DOHH2 (cell line): ENCODE data around the gene MRPL43.

Source experiments
- H3F3A ChIP-seq: fragments of 200-600 bp; sonication (generic), shearing (Covaris generic); 2 replicates; pipeline ENCODE4 v1.6.0; 2016; ENCODE audit warnings: antibody characterized with exemption, mild to moderate bottlenecking; ENCODE audit not compliant: control insufficient read depth, insufficient read depth
- H3K27ac ChIP-seq: fragments of 200-600 bp; sonication (generic); 2 replicates; pipeline ENCODE4 v1.5.1; 2014; ENCODE audit warnings: low read depth, mild to moderate bottlenecking, low read length, moderate library complexity
- H3K27me3 ChIP-seq: fragments of 200-600 bp; sonication (generic); 2 replicates; pipeline ENCODE4 v1.6.1; 2014; ENCODE audit warnings: mild to moderate bottlenecking, low read length, mixed read lengths; ENCODE audit not compliant: control insufficient read depth
- H3K36me3 ChIP-seq: fragments of 200-600 bp; sonication (generic); 2 replicates; pipeline ENCODE4 v1.6.1; 2014; ENCODE audit warnings: mild to moderate bottlenecking, low read length, moderate library complexity, mixed read lengths; ENCODE audit not compliant: control insufficient read depth
- H3K4me1 ChIP-seq: fragments of 200-600 bp; sonication (generic); 2 replicates; pipeline ENCODE4 v1.6.1; 2014; ENCODE audit warnings: mild to moderate bottlenecking, low read length, mixed read lengths; ENCODE audit not compliant: control insufficient read depth
- H3K4me2 ChIP-seq: fragments of 200-600 bp; sonication (generic); 2 replicates; pipeline ENCODE4 v1.6.0; 2014; ENCODE audit warnings: mild to moderate bottlenecking, low read length, moderate library complexity
- H3K4me3 ChIP-seq: fragments of 200-600 bp; sonication (generic); 2 replicates; pipeline ENCODE4 v1.5.1; 2014; ENCODE audit warnings: mild to moderate bottlenecking, low read length, mixed read lengths
- H3K79me2 ChIP-seq: fragments of 200-600 bp; sonication (generic); 2 replicates; pipeline ENCODE4 v1.6.1; 2014; ENCODE audit warnings: mild to moderate bottlenecking, low read length, mixed read lengths; ENCODE audit not compliant: control insufficient read depth
- H3K9me2 ChIP-seq: fragments of 200-600 bp; sonication (generic); replicated peaks from 2 replicates; pipeline ENCODE4 v1.6.1; 2014; ENCODE audit warnings: mild to moderate bottlenecking, low read length, mixed read lengths; ENCODE audit not compliant: control insufficient read depth
- H3K9me3 ChIP-seq: fragments of 200-600 bp; sonication (generic); 2 replicates; pipeline ENCODE4 v1.6.1; 2014; ENCODE audit warnings: antibody characterized with exemption, low read length, mixed read lengths; ENCODE audit not compliant: control insufficient read depth, insufficient read depth
- H4K20me1 ChIP-seq: fragments of 200-600 bp; sonication (generic); 2 replicates; pipeline ENCODE4 v1.6.0; 2014; ENCODE audit warnings: low read depth, mild to moderate bottlenecking, antibody characterized with exemption, low read length, moderate library complexity; ENCODE audit not compliant: control insufficient read depth, insufficient read depth
- EZH2phosphoT487 ChIP-seq: fragments of 200-600 bp; sonication (generic); IDR thresholded peaks from 2 replicates; pipeline ENCODE4 v1.6.1; 2017; ENCODE audit warnings: borderline replicate concordance, mild to moderate bottlenecking, antibody characterized with exemption, low read length, moderate library complexity, mixed read lengths
- TF ChIP-seq, protein P1 (sequence below): fragments of 200-600 bp; sonication (generic); IDR thresholded peaks from one replicate; pipeline ENCODE4 v1.5.1; 2014; ENCODE audit warnings: antibody characterized with exemption, mild to moderate bottlenecking, low read depth, low read length; ENCODE audit not compliant: poor library complexity, severe bottlenecking

Gene MRPL43

GRCh38 chr10:101003639-101004206, 16.4 kb upstream of the MRPL43 start:
- H3K9me2 ChIP-seq: no peaks in the 10 kb centered on the region
- no peak overlapping the region for H3K4me2 ChIP-seq
- H3K79me2 ChIP-seq: peaks cover 8% of the 10 kb centered on the region
- H3K27me3 ChIP-seq: no peaks in the 10 kb centered on the region
- H3K27ac ChIP-seq: no peak overlapping the region
- no peak overlapping the region for H3K4me3 ChIP-seq
- peaks cover 6% of the 10 kb centered on the region for H3K4me1 ChIP-seq
- TF ChIP-seq, protein P1, sequence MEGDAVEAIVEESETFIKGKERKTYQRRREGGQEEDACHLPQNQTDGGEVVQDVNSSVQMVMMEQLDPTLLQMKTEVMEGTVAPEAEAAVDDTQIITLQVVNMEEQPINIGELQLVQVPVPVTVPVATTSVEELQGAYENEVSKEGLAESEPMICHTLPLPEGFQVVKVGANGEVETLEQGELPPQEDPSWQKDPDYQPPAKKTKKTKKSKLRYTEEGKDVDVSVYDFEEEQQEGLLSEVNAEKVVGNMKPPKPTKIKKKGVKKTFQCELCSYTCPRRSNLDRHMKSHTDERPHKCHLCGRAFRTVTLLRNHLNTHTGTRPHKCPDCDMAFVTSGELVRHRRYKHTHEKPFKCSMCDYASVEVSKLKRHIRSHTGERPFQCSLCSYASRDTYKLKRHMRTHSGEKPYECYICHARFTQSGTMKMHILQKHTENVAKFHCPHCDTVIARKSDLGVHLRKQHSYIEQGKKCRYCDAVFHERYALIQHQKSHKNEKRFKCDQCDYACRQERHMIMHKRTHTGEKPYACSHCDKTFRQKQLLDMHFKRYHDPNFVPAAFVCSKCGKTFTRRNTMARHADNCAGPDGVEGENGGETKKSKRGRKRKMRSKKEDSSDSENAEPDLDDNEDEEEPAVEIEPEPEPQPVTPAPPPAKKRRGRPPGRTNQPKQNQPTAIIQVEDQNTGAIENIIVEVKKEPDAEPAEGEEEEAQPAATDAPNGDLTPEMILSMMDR: no peak
- TF ChIP-seq EZH2phosphoT487: no peak
- no peaks in the 10 kb centered on the region for H3K9me3 ChIP-seq
- H3K36me3 ChIP-seq: no peaks in the 10 kb centered on the region; the same call in 1 of the 2 replicates
- H3F3A ChIP-seq: peaks cover 3% of the 10 kb centered on the region
- H4K20me1 ChIP-seq: no peaks in the 10 kb centered on the region

GRCh38 chr10:101002456-101002855, 15.2 kb upstream of the MRPL43 start:
- TF ChIP-seq, protein P1: no peak
- no peaks in the 10 kb centered on the region for H3K9me2 ChIP-seq
- no peaks in the 10 kb centered on the region; the same call in 1 of the 2 replicates for H3K36me3 ChIP-seq
- H3K4me2 ChIP-seq: no peak overlapping the region
- H3K79me2 ChIP-seq: peaks cover 17% of the 10 kb centered on the region
- peaks cover 16% of the 10 kb centered on the region for H3K4me1 ChIP-seq
- no peaks in the 10 kb centered on the region for H3K27me3 ChIP-seq
- H3F3A ChIP-seq: peaks cover 6% of the 10 kb centered on the region
- no peaks in the 10 kb centered on the region for H4K20me1 ChIP-seq
- no peaks in the 10 kb centered on the region for H3K9me3 ChIP-seq
- no peak overlapping the region for H3K27ac ChIP-seq
- H3K4me3 ChIP-seq: no peak overlapping the region

DNA sequence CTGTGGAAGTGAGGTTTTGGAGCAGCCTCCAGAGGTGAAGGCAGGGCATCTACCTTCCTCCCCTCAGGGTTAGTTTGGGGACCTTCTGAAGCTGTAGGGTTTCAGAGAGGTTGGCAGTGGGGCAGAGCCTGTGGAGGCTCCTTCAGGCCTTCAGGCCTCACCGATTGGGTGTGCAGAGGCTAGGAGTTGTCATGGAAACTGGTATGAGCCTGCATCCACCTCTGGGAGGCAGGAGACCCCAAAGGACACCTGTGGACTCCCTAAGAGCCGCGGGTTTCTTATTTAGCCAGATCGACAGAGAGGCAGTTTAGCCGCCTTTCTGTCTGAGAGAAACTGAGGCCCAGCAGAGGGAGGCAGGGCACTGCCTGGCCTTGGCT, 14.3 kb upstream of the MRPL43 start:
- Histone ChIP-seq H3K9me3 (no peaks in the 10 kb centered on the region), H4K20me1 (no peaks in the 10 kb centered on the region), H3K27ac (no peak overlapping the region), H3F3A (peaks cover 6% of the 10 kb centered on the region), H3K79me2 (peaks cover 17% of the 10 kb centered on the region), H3K4me2 (no peak overlapping the region), H3K9me2 (no peaks in the 10 kb centered on the region), H3K4me1 (peaks cover 21% of the 10 kb centered on the region), H3K36me3 (no peaks in the 10 kb centered on the region; the same call in 1 of the 2 replicates), H3K4me3 (no peak overlapping the region), H3K27me3 (no peaks in the 10 kb centered on the region)
- TF ChIP-seq, protein P1: no peak
- no peak for TF ChIP-seq EZH2phosphoT487
